ENCODE results near the gene FPGS.

FPGS gene

DNA sequence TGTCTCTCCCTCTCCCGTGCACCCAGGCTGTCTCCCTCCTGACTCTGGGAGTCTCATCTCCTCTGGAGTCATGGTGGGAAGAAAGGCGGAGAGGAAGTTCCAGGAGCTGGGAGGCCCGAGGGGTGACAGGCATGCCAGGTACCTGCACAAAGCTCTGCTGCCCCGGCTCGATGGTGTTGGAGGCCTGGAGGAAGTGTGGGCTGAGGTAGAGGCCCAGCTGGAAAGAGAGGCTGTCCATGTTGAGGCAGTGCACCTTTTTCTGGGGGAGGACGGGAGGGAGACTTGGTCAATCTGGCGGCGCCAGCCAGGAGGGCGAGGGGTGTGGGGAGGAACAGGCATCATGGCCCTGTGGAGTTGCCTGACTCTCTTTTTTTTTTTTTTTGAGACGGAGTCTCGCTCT, 15.9 kb downstream of the FPGS start:
- no peak overlapping the region for H4K8ac ChIP-seq (ENCODE audit: low read length)
- no peak overlapping the region for H3K4me2 ChIP-seq (ENCODE audit: low read length, poor library complexity, severe bottlenecking)
- H3K27me3 ChIP-seq (ENCODE audit: control insufficient read depth in 1 of 2, insufficient read depth in 1 of 2, low read length in 2 of 2), result no peaks in the 10 kb centered on the region
- H3K4me1 ChIP-seq (ENCODE audit: control insufficient read depth, insufficient read depth, low read depth, low read length), result peaks cover 4% of the 10 kb centered on the region
- H3K23ac ChIP-seq (ENCODE audit: low read length in 2 of 2), result no peak overlapping the region
- no peak overlapping the region for H3K14ac ChIP-seq (ENCODE audit: low read length in 2 of 2)
- H3K4ac ChIP-seq (ENCODE audit: low read depth in 1 of 2, low read length in 2 of 2), result no peak overlapping the region
- no peak overlapping the region for H2AK5ac ChIP-seq (ENCODE audit: low read length, severe bottlenecking)
- 93% methylated on average over 9 of the region's 11 CpGs for WGBS
- H3K79me1 ChIP-seq (replicated peaks; ENCODE audit: low read length, poor library complexity, severe bottlenecking), result peaks cover 4% of the 10 kb centered on the region
- H4K91ac ChIP-seq (ENCODE audit: low read length), result no peak overlapping the region
- no peak overlapping the region for H2BK5ac ChIP-seq (ENCODE audit: low read depth, low read length, poor library complexity, severe bottlenecking)
- no peak overlapping the region for H3K27ac ChIP-seq (ENCODE audit: low read length, poor library complexity, severe bottlenecking)
- no peak overlapping the region for H2BK120ac ChIP-seq (ENCODE audit: low read depth, low read length)
- peaks cover 71 to 86% of the 10 kb centered on the region in 2 experiments for H3K36me3 ChIP-seq (ENCODE audit: control insufficient read depth in 1 of 2, insufficient read depth in 2 of 2, low read depth in 1 of 2, low read length in 2 of 2)
- no peak for DNase-seq
- no peak overlapping the region for H2BK15ac ChIP-seq (ENCODE audit: low read depth, poor library complexity, severe bottlenecking)
- no peak overlapping the region for H2BK12ac ChIP-seq (ENCODE audit: low read length in 2 of 2)
- H3K9ac ChIP-seq (ENCODE audit: low read length), result peak overlapping the region; percentile 3
- no peak overlapping the region for H3K4me3 ChIP-seq (ENCODE audit: insufficient read depth in 1 of 2, low read depth in 1 of 2, low read length in 2 of 2)
- no peaks in the 10 kb centered on the region for H3K9me3 ChIP-seq (ENCODE audit: control insufficient read depth, low read length)
- no peak overlapping the region for H3K18ac ChIP-seq (ENCODE audit: low read depth in 1 of 2, low read length in 2 of 2)
- H2AFZ ChIP-seq (ENCODE audit: low read depth, low read length), result no peak overlapping the region

DNA sequence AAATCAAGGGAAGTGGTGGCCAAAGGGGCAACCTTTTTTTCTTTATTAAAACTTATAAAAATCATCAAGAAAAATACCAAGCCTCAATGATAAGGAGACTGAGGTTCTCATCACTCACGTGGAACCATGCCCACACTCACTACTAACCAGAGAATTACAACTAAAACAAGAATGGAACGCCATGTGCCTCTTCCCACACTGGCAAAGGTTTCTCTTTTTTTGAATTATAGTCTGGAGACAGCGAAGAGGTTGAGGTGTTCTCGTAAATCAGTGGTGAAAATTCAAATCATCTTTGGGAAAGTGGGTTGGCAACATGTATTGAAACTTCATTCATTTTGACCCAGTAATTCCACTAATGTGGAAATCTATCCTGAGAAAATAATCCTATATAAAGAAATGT, 19.4 kb downstream of the FPGS start:
- H2BK5ac ChIP-seq (ENCODE audit: low read depth, low read length, poor library complexity, severe bottlenecking), result no peak overlapping the region
- H3K23ac ChIP-seq (ENCODE audit: low read length in 2 of 2), result no peak overlapping the region
- WGBS, result 100% methylated on average over 2 of the region's 4 CpGs
- H3K27ac ChIP-seq (ENCODE audit: low read length, poor library complexity, severe bottlenecking), result no peak overlapping the region
- H2BK120ac ChIP-seq (ENCODE audit: low read depth, low read length), result no peak overlapping the region
- H3K18ac ChIP-seq (ENCODE audit: low read depth in 1 of 2, low read length in 2 of 2), result no peak overlapping the region
- H3K4me2 ChIP-seq (ENCODE audit: low read length, poor library complexity, severe bottlenecking), result no peak overlapping the region
- peaks cover 65 to 85% of the 10 kb centered on the region in 2 experiments for H3K36me3 ChIP-seq (ENCODE audit: control insufficient read depth in 1 of 2, insufficient read depth in 2 of 2, low read depth in 1 of 2, low read length in 2 of 2)
- no peak for DNase-seq
- no peak overlapping the region for H2AFZ ChIP-seq (ENCODE audit: low read depth, low read length)
- no peaks in the 10 kb centered on the region for H3K9me3 ChIP-seq (ENCODE audit: control insufficient read depth, low read length)
- no peak overlapping the region for H4K91ac ChIP-seq (ENCODE audit: low read length)
- H3K14ac ChIP-seq (ENCODE audit: low read length in 2 of 2), result no peak overlapping the region
- no peak overlapping the region for H3K9ac ChIP-seq (ENCODE audit: low read length)
- H3K27me3 ChIP-seq (ENCODE audit: control insufficient read depth in 1 of 2, insufficient read depth in 1 of 2, low read length in 2 of 2), result no peaks in the 10 kb centered on the region
- H2BK15ac ChIP-seq (ENCODE audit: low read depth, poor library complexity, severe bottlenecking), result no peak overlapping the region
- H2BK12ac ChIP-seq (ENCODE audit: low read length in 2 of 2), result no peak overlapping the region
- H4K8ac ChIP-seq (ENCODE audit: low read length), result no peak overlapping the region
- H3K79me1 ChIP-seq (replicated peaks; ENCODE audit: low read length, poor library complexity, severe bottlenecking), result peaks cover 2% of the 10 kb centered on the region
- no peak overlapping the region for H2AK5ac ChIP-seq (ENCODE audit: low read length, severe bottlenecking)
- H3K4me3 ChIP-seq (ENCODE audit: insufficient read depth in 1 of 2, low read depth in 1 of 2, low read length in 2 of 2), result no peak overlapping the region
- H3K4me1 ChIP-seq (ENCODE audit: control insufficient read depth, insufficient read depth, low read depth, low read length), result peaks cover 6% of the 10 kb centered on the region
- no peak overlapping the region for H3K4ac ChIP-seq (ENCODE audit: low read depth in 1 of 2, low read length in 2 of 2)

DNA sequence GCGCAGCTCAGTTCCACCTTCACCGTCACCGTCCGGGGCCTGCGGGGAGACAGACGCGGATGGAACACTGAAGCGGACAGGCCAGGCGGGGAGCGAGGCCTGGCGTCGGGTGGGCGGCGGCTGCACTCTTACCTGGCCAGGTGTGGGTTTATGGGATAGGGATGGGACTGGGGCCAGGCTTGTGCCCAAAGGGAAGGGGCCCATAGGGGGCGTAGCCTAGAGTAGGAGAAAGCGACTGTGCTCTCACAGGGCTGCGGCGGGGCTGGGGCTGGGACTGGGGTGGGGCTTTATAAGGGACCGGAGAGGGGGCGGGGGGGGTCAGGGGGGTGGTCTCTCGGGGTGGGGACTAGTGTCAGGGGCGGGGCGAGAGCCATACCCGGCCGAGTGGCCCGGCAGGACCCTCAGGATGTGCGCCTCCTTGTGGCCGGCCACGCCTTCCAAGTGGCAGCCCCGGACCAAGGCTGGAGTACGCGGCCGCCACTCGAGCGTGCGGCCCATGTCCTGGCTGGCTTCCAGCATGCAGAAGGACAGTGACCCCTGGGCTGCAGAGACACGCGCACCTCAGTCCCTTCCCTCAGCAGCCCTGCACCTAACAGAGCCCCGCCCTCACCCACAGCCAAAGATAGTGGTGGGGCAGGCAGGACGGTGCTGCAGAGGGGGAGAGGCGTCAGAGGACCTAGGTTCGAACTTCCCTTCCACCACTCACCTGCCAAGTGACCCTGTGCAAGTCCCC, 22.8 kb downstream of the FPGS start:
- H3K23ac ChIP-seq (ENCODE audit: low read length in 2 of 2), result no peak overlapping the region
- H3K27me3 ChIP-seq (ENCODE audit: control insufficient read depth in 1 of 2, insufficient read depth in 1 of 2, low read length in 2 of 2), result no peaks in the 10 kb centered on the region
- no peak overlapping the region for H2BK120ac ChIP-seq (ENCODE audit: low read depth, low read length)
- no peak overlapping the region for H2AK5ac ChIP-seq (ENCODE audit: low read length, severe bottlenecking)
- no peak for DNase-seq
- no peaks in the 10 kb centered on the region for H3K9me3 ChIP-seq (ENCODE audit: control insufficient read depth, low read length)
- no peak overlapping the region for H2AFZ ChIP-seq (ENCODE audit: low read depth, low read length)
- H3K4ac ChIP-seq (ENCODE audit: low read depth in 1 of 2, low read length in 2 of 2), result no peak overlapping the region
- H2BK5ac ChIP-seq (ENCODE audit: low read depth, low read length, poor library complexity, severe bottlenecking), result no peak overlapping the region
- H3K4me1 ChIP-seq (ENCODE audit: control insufficient read depth, insufficient read depth, low read depth, low read length), result peaks cover 16% of the 10 kb centered on the region
- H4K91ac ChIP-seq (ENCODE audit: low read length), result peak overlapping the region; percentile 14
- peak overlapping the region in 1 of 2 experiments; percentile 68 for H3K14ac ChIP-seq (ENCODE audit: low read length in 2 of 2)
- H3K79me1 ChIP-seq (replicated peaks; ENCODE audit: low read length, poor library complexity, severe bottlenecking), result peaks cover 10% of the 10 kb centered on the region
- H2BK15ac ChIP-seq (ENCODE audit: low read depth, poor library complexity, severe bottlenecking), result no peak overlapping the region
- H3K9ac ChIP-seq (ENCODE audit: low read length), result no peak overlapping the region
- no peak overlapping the region for H2BK12ac ChIP-seq (ENCODE audit: low read length in 2 of 2)
- H3K4me3 ChIP-seq (ENCODE audit: insufficient read depth in 1 of 2, low read depth in 1 of 2, low read length in 2 of 2), result no peak overlapping the region
- WGBS, result 58% methylated on average over 31 of the region's 42 CpGs
- peak overlapping the region; percentile 93 for H4K8ac ChIP-seq (ENCODE audit: low read length)
- H3K18ac ChIP-seq (ENCODE audit: low read depth in 1 of 2, low read length in 2 of 2), result peak overlapping the region; percentile 30 to 71
- H3K4me2 ChIP-seq (ENCODE audit: low read length, poor library complexity, severe bottlenecking), result no peak overlapping the region
- no peak overlapping the region for H3K27ac ChIP-seq (ENCODE audit: low read length, poor library complexity, severe bottlenecking)
- H3K36me3 ChIP-seq (ENCODE audit: control insufficient read depth in 1 of 2, insufficient read depth in 2 of 2, low read depth in 1 of 2, low read length in 2 of 2), result peaks cover 43 to 75% of the 10 kb centered on the region in 2 experiments

DNA sequence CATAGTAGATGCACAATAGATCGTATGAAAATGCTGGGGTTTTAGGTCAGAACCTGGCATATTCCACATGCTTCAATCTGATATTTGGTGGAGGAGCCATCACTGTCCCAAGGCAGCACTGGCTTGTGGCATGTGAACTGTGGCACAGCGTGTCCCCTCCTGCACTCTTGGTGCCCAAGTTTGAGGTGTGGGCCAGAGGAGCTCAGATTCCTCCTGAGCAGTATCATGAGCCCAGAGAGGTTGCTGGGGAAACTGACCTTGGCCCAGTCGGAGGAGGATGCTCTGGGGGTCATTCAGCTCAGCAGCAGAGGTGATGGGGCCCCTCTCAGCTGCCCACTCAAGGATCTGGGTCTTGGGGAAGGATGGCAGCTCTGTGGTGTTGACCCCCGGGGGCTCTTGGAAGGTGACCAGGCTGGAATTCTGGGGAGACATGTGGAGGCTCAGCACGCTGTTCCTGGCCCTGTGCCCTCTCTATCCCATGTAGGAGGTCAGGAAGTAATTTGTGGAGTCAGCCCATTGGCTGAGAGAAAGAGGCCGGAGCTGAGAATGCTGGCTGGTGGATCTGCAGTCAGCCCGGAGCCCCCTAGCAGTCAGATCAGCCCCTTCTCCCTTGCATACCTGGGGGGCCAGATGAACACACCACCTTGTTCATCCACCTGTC, 23.7 kb downstream of the FPGS start:
- Histone ChIP-seq H3K36me3 (ENCODE audit: control insufficient read depth in 1 of 2, insufficient read depth in 2 of 2, low read depth in 1 of 2, low read length in 2 of 2) (peaks cover 37 to 73% of the 10 kb centered on the region in 2 experiments), H3K18ac (ENCODE audit: low read depth in 1 of 2, low read length in 2 of 2) (peak overlapping the region in 1 of 2 experiments; percentile 18), H3K14ac (ENCODE audit: low read length in 2 of 2) (peak overlapping the region in 1 of 2 experiments; percentile 41), H3K4me1 (ENCODE audit: control insufficient read depth, insufficient read depth, low read depth, low read length) (peaks cover 17% of the 10 kb centered on the region), H3K4me3 (ENCODE audit: insufficient read depth in 1 of 2, low read depth in 1 of 2, low read length in 2 of 2) (no peak overlapping the region), H4K91ac (ENCODE audit: low read length) (no peak overlapping the region), H3K4me2 (ENCODE audit: low read length, poor library complexity, severe bottlenecking) (no peak overlapping the region), H3K27ac (ENCODE audit: low read length, poor library complexity, severe bottlenecking) (no peak overlapping the region), H2BK15ac (ENCODE audit: low read depth, poor library complexity, severe bottlenecking) (no peak overlapping the region), H2BK5ac (ENCODE audit: low read depth, low read length, poor library complexity, severe bottlenecking) (no peak overlapping the region), H3K79me1 (replicated peaks; ENCODE audit: low read length, poor library complexity, severe bottlenecking) (peaks cover 10% of the 10 kb centered on the region), H2BK12ac (ENCODE audit: low read length in 2 of 2) (no peak overlapping the region), H2AFZ (ENCODE audit: low read depth, low read length) (no peak overlapping the region), H2BK120ac (ENCODE audit: low read depth, low read length) (no peak overlapping the region), H3K4ac (ENCODE audit: low read depth in 1 of 2, low read length in 2 of 2) (peak overlapping the region in 1 of 2 experiments; percentile 32), H3K23ac (ENCODE audit: low read length in 2 of 2) (no peak overlapping the region), H3K27me3 (ENCODE audit: control insufficient read depth in 1 of 2, insufficient read depth in 1 of 2, low read length in 2 of 2) (no peaks in the 10 kb centered on the region), H4K8ac (ENCODE audit: low read length) (no peak overlapping the region), H2AK5ac (ENCODE audit: low read length, severe bottlenecking) (no peak overlapping the region), H3K9me3 (ENCODE audit: control insufficient read depth, low read length) (no peaks in the 10 kb centered on the region), H3K9ac (ENCODE audit: low read length) (peak overlapping the region; percentile 83)
- 91% methylated on average over 6 of the region's 7 CpGs for WGBS
- no peak for DNase-seq
